ENCODE measurements around the gene TTC6. TPM values are rescaled to one million over a fixed set of nuclear protein-coding genes. Genes with fewer than 3 reads are reported as not detected.

The TTC6 gene
- total RNA-seq, 1 experiment from 2014 or later: 0.11 TPM

GRCh38 chr14:37583358-37584210 lies 11.8 kb upstream of the TTC6 start:
- Histone ChIP-seq H3K4me1 (ENCODE audit: insufficient read depth, low read length, poor library complexity, severe bottlenecking) (no peaks in the 10 kb centered on the region), H3K27me3 (replicated peaks; ENCODE audit: insufficient read depth, low read depth, low read length, poor library complexity) (peaks cover 74% of the 10 kb centered on the region), H3K36me3 (ENCODE audit: insufficient read depth, low read length, poor library complexity, severe bottlenecking) (no peaks in the 10 kb centered on the region), H3K4me3 (ENCODE audit: low read depth, low read length, poor library complexity, severe bottlenecking) (no peak overlapping the region), H3K27ac (ENCODE audit: low read depth, low read length, poor library complexity, severe bottlenecking) (no peak overlapping the region), H3K9me3 (ENCODE audit: low read depth, low read length, poor library complexity, severe bottlenecking) (no peaks in the 10 kb centered on the region)
- TF ChIP-seq, protein P1, sequence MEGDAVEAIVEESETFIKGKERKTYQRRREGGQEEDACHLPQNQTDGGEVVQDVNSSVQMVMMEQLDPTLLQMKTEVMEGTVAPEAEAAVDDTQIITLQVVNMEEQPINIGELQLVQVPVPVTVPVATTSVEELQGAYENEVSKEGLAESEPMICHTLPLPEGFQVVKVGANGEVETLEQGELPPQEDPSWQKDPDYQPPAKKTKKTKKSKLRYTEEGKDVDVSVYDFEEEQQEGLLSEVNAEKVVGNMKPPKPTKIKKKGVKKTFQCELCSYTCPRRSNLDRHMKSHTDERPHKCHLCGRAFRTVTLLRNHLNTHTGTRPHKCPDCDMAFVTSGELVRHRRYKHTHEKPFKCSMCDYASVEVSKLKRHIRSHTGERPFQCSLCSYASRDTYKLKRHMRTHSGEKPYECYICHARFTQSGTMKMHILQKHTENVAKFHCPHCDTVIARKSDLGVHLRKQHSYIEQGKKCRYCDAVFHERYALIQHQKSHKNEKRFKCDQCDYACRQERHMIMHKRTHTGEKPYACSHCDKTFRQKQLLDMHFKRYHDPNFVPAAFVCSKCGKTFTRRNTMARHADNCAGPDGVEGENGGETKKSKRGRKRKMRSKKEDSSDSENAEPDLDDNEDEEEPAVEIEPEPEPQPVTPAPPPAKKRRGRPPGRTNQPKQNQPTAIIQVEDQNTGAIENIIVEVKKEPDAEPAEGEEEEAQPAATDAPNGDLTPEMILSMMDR (conservative IDR thresholded peaks at IDR 0.05; ENCODE audit: low read depth, low read length): no peak
- TF ChIP-seq EZH2 (IDR thresholded peaks at IDR 0.05; ENCODE audit: borderline replicate concordance, low read depth, low read length, poor library complexity, severe bottlenecking): no peak
- POLR2A ChIA-PET (ENCODE audit: low non-redundant PET): no interaction called here
- CTCF ChIA-PET: no interaction called here
- DNase-seq (ENCODE audit: low spot score): no peak
- BruUV-seq (replicated peaks): no TSS peak
- intact Hi-C loops (cut with micrococcal nuclease; ENCODE audit: unreplicated experiment): no loop called here

- Histone ChIP-seq H3K27me3 (replicated peaks; ENCODE audit: insufficient read depth, low read depth, low read length, poor library complexity) (peaks cover 83% of the 10 kb centered on the region), H3K4me3 (ENCODE audit: low read depth, low read length, poor library complexity, severe bottlenecking) (no peak overlapping the region)
- POLR2A ChIA-PET (ENCODE audit: low non-redundant PET): no interaction called here
Observed at GRCh38 chr14:37584211-37585100, 11.0 kb upstream of the TTC6 start.

DNA sequence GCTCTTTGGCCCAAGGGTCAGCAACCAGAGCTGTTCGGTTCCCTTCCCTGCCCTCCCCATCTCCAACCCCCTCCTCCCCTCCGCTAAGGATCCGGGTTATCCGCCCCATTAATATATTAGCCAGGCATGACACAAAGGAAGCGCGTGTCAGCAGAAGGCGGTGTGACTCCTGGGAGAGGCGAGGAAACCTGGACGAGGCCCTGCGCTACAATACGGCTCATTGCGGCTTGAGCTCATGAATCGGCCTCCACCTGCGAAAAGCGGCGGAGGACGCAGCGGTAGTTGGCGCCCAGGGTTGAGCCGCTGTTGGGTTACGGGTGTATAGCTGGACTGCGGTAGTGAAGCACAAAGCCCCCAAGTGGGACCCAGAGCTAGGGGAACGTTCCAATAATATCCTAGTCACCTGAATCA lies 10.3 kb upstream of the TTC6 start:
- Histone ChIP-seq H3K4me3 (ENCODE audit: low read depth, low read length, poor library complexity, severe bottlenecking) (no peak overlapping the region), H3K36me3 (ENCODE audit: insufficient read depth, low read length, poor library complexity, severe bottlenecking) (no peaks in the 10 kb centered on the region), H3K4me1 (ENCODE audit: insufficient read depth, low read length, poor library complexity, severe bottlenecking) (no peaks in the 10 kb centered on the region), H3K27ac (ENCODE audit: low read depth, low read length, poor library complexity, severe bottlenecking) (no peak overlapping the region), H3K27me3 (replicated peaks; ENCODE audit: insufficient read depth, low read depth, low read length, poor library complexity) (peaks cover 89% of the 10 kb centered on the region), H3K9me3 (ENCODE audit: low read depth, low read length, poor library complexity, severe bottlenecking) (no peaks in the 10 kb centered on the region)
- TF ChIP-seq, protein P1 (conservative IDR thresholded peaks at IDR 0.05; ENCODE audit: low read depth, low read length): no peak
- TF ChIP-seq EZH2 (IDR thresholded peaks at IDR 0.05; ENCODE audit: borderline replicate concordance, low read depth, low read length, poor library complexity, severe bottlenecking): no peak
- BruUV-seq (replicated peaks): no TSS peak
- intact Hi-C loops (cut with micrococcal nuclease; ENCODE audit: unreplicated experiment): no loop called here
- CTCF ChIA-PET: interaction anchor here (0.6 kb wide), 1 partner anchor 318 kb away, joined by 3 read pairs; no protein-coding TSS in a partner anchor
- POLR2A ChIA-PET (ENCODE audit: low non-redundant PET): no interaction called here
- no peak for DNase-seq (ENCODE audit: low spot score)

More at GRCh38 chr14:37584211-37585100, 11.0 kb upstream of the TTC6 start:
- no peaks in the 10 kb centered on the region for H3K9me3 ChIP-seq (ENCODE audit: low read depth, low read length, poor library complexity, severe bottlenecking)
- H3K4me1 ChIP-seq (ENCODE audit: insufficient read depth, low read length, poor library complexity, severe bottlenecking): no peaks in the 10 kb centered on the region
- peak; percentile 89 for TF ChIP-seq EZH2 (IDR thresholded peaks at IDR 0.05; ENCODE audit: borderline replicate concordance, low read depth, low read length, poor library complexity, severe bottlenecking)
- TF ChIP-seq, protein P1 (conservative IDR thresholded peaks at IDR 0.05; ENCODE audit: low read depth, low read length): no peak
- H3K27ac ChIP-seq (ENCODE audit: low read depth, low read length, poor library complexity, severe bottlenecking): no peak overlapping the region
- intact Hi-C loops (cut with micrococcal nuclease; ENCODE audit: unreplicated experiment): no loop called here
- BruUV-seq (replicated peaks): no TSS peak
- DNase-seq (ENCODE audit: low spot score): no peak
- no peaks in the 10 kb centered on the region for H3K36me3 ChIP-seq (ENCODE audit: insufficient read depth, low read length, poor library complexity, severe bottlenecking)
- CTCF ChIA-PET: interaction anchor here (0.6 kb wide), 1 partner anchor 218 kb away, joined by 5 read pairs; no protein-coding TSS in a partner anchor

Measured in A673 (cell line).